Stimulated activated naive B cell treated with anti-CD40 and anti-IgM and Interleukin-4, amounts not matched to agents 10 μg/mL and 1 μg/mL and 100 μg/mL, for 72 hours (primary cell): ENCODE results near the gene ISOC2.
"Not testable (repeated sequence)": the region's sequence is repeated elsewhere in the genome, so short reads cannot be mapped to it uniquely, and the experiment has no call there.

Experiments
- ATAC-seq, 2 donors: fragments of 150-1000 bp; cut with Tn5 transposase; replicated peaks; 2 replicates each; pipeline ENCODE4 v1.10.0; 2021; ENCODE audit warnings: moderate library complexity in 1 of 2
- DNase-seq: peaks from one replicate; pipeline ENCODE4 v3.0.0; 2021
- H3K27ac Mint-ChIP-seq: one replicate; pipeline ENCODE4 v1.8.0; 2022; ENCODE audit warnings: mild to moderate bottlenecking, mixed read lengths
- H3K27me3 Mint-ChIP-seq, 2 donors: one replicate each; pipeline ENCODE4 v1.8.0; 2022; ENCODE audit warnings: mixed read lengths in 2 of 2
- H3K36me3 Mint-ChIP-seq, 2 donors: one replicate each; pipeline ENCODE4 v1.8.0; 2022; ENCODE audit warnings: mixed read lengths in 2 of 2, mild to moderate bottlenecking in 1 of 2
- H3K4me1 Mint-ChIP-seq, 2 donors: one replicate each; pipeline ENCODE4 v1.8.0; 2022; ENCODE audit warnings: mixed read lengths in 2 of 2, mild to moderate bottlenecking in 1 of 2
- H3K4me3 Mint-ChIP-seq, 2 donors: one replicate each; pipeline ENCODE4 v1.8.0; 2022; ENCODE audit warnings: mild to moderate bottlenecking in 2 of 2, mixed read lengths in 2 of 2, moderate library complexity in 1 of 2
- H3K9me3 Mint-ChIP-seq, 2 donors: one replicate each; pipeline ENCODE4 v1.8.0; 2022; ENCODE audit warnings: mixed read lengths in 2 of 2, mild to moderate bottlenecking in 1 of 2

ISOC2 gene

GRCh38 chr19:55461259-55461973 lies at the start of gene ISOC2:
ISOC2 (minus strand) TSS chr19:55461642; CDS start chr19:55456486, 5,156 bp downstream.
- peaks cover 0 to 6% of the 10 kb centered on the region in 2 donors for H3K36me3 Mint-ChIP-seq
- ATAC-seq (peak; percentile 96 to 97), DNase-seq (peak; percentile 100)
- H3K4me3 Mint-ChIP-seq, result peak within 1 kb of the TSS; percentile 90 to 93
- no peaks in the 10 kb centered on the region for H3K27me3 Mint-ChIP-seq
- peaks cover 15 to 25% of the 10 kb centered on the region in 2 donors for H3K4me1 Mint-ChIP-seq
- H3K27ac Mint-ChIP-seq, result peak within 1 kb of the TSS; percentile 95
- H3K9me3 Mint-ChIP-seq, result no peaks in the 10 kb centered on the region

GRCh38 chr19:55508120-55508519 lies 46.7 kb upstream of the ISOC2 start:
- ATAC-seq, result no peak
- Mint-ChIP-seq H3K36me3 (peaks cover 5 to 7% of the 10 kb centered on the region in 2 donors), H3K4me1 (peaks cover 9 to 12% of the 10 kb centered on the region in 2 donors), H3K27me3 (peaks cover 14 to 25% of the 10 kb centered on the region in 2 donors), H3K9me3 (peaks cover 2 to 6% of the 10 kb centered on the region in 2 donors), H3K27ac (no peak overlapping the region), H3K4me3 (no peak overlapping the region)
- DNase-seq, result no peak

GRCh38 chr19:55504981-55505380 lies 43.5 kb upstream of the ISOC2 start:
- ATAC-seq (no peak), DNase-seq (no peak)
- Mint-ChIP-seq H3K27ac (no peak overlapping the region), H3K9me3 (peaks cover 3 to 8% of the 10 kb centered on the region in 2 donors), H3K4me3 (no peak overlapping the region), H3K4me1 (peaks cover 18 to 27% of the 10 kb centered on the region in 2 donors), H3K27me3 (peaks cover 0 to 13% of the 10 kb centered on the region in 2 donors), H3K36me3 (peaks cover 9 to 14% of the 10 kb centered on the region in 2 donors)

GRCh38 chr19:55504252-55504603 lies 42.8 kb upstream of the ISOC2 start:
- Mint-ChIP-seq H3K27me3 (peaks cover 0 to 12% of the 10 kb centered on the region in 2 donors), H3K36me3 (peaks cover 9 to 16% of the 10 kb centered on the region in 2 donors), H3K4me3 (peak overlapping the region; percentile 85 to 86), H3K27ac (peak overlapping the region; percentile 97), H3K9me3 (peaks cover 3 to 8% of the 10 kb centered on the region in 2 donors), H3K4me1 (peaks cover 21 to 34% of the 10 kb centered on the region in 2 donors)
- no peak for ATAC-seq
- DNase-seq, result no peak

- peaks cover 22 to 37% of the 10 kb centered on the region in 2 donors for H3K4me1 Mint-ChIP-seq
- DNase-seq (peak; percentile 95), ATAC-seq (peak; percentile 97 to 98)
- peaks cover 9 to 20% of the 10 kb centered on the region in 2 donors for H3K36me3 Mint-ChIP-seq
- H3K4me3 Mint-ChIP-seq, result peak overlapping the region; percentile 85 to 86
- peaks cover 3 to 8% of the 10 kb centered on the region in 2 donors for H3K9me3 Mint-ChIP-seq
- H3K27ac Mint-ChIP-seq, result peak overlapping the region; percentile 97
- peaks cover 0 to 8% of the 10 kb centered on the region in 2 donors for H3K27me3 Mint-ChIP-seq
Observed at GRCh38 chr19:55503502-55504251, 42.2 kb upstream of the ISOC2 start.

GRCh38 chr19:55503157-55503501 lies 41.7 kb upstream of the ISOC2 start:
- ATAC-seq (no peak), DNase-seq (no peak)
- Mint-ChIP-seq H3K36me3 (peaks cover 9 to 20% of the 10 kb centered on the region in 2 donors), H3K27ac (peak overlapping the region; percentile 97), H3K9me3 (peaks cover 3 to 8% of the 10 kb centered on the region in 2 donors), H3K4me1 (peaks cover 22 to 37% of the 10 kb centered on the region in 2 donors), H3K27me3 (peaks cover 0 to 6% of the 10 kb centered on the region in 2 donors), H3K4me3 (peak overlapping the region; percentile 85 to 86)

GRCh38 chr19:55502197-55502952 lies 40.9 kb upstream of the ISOC2 start:
- Mint-ChIP-seq H3K36me3 (peaks cover 9 to 20% of the 10 kb centered on the region in 2 donors), H3K4me1 (peaks cover 22 to 37% of the 10 kb centered on the region in 2 donors), H3K27me3 (no peaks in the 10 kb centered on the region), H3K27ac (peak overlapping the region; percentile 66), H3K4me3 (no peak overlapping the region), H3K9me3 (peaks cover 3 to 8% of the 10 kb centered on the region in 2 donors)
- ATAC-seq (no peak), DNase-seq (no peak)

- no peaks in the 10 kb centered on the region for H3K27me3 Mint-ChIP-seq
- H3K4me3 Mint-ChIP-seq, result no peak overlapping the region
- DNase-seq (no peak), ATAC-seq (no peak)
- H3K4me1 Mint-ChIP-seq, result peaks cover 22 to 37% of the 10 kb centered on the region in 2 donors
- H3K9me3 Mint-ChIP-seq, result peaks cover 3 to 8% of the 10 kb centered on the region in 2 donors
- no peak overlapping the region for H3K27ac Mint-ChIP-seq
- H3K36me3 Mint-ChIP-seq, result peaks cover 12 to 22% of the 10 kb centered on the region in 2 donors
Observed at GRCh38 chr19:55500368-55500952, 39.0 kb upstream of the ISOC2 start.

GRCh38 chr19:55498246-55498840 lies 36.9 kb upstream of the ISOC2 start:
- Mint-ChIP-seq H3K4me3 (no peak overlapping the region), H3K27ac (no peak overlapping the region), H3K27me3 (peaks cover 9 to 11% of the 10 kb centered on the region in 2 donors), H3K36me3 (peaks cover 9 to 18% of the 10 kb centered on the region in 2 donors), H3K4me1 (peaks cover 20 to 36% of the 10 kb centered on the region in 2 donors), H3K9me3 (peaks cover 3 to 4% of the 10 kb centered on the region in 2 donors)
- ATAC-seq (no peak), DNase-seq (no peak)

GRCh38 chr19:55497763-55498162 lies 36.3 kb upstream of the ISOC2 start:
- Mint-ChIP-seq H3K36me3 (peaks cover 7 to 14% of the 10 kb centered on the region in 2 donors), H3K4me1 (peaks cover 19 to 31% of the 10 kb centered on the region in 2 donors), H3K9me3 (no peaks in the 10 kb centered on the region), H3K27ac (no peak overlapping the region), H3K4me3 (no peak overlapping the region), H3K27me3 (peaks cover 14 to 16% of the 10 kb centered on the region in 2 donors)
- ATAC-seq (no peak), DNase-seq (no peak)

- not testable (repeated sequence) for H3K27ac Mint-ChIP-seq, H3K4me3 Mint-ChIP-seq, H3K36me3 Mint-ChIP-seq, DNase-seq, H3K9me3 Mint-ChIP-seq, ATAC-seq
- Mint-ChIP-seq H3K27me3 (peaks cover 22 to 24% of the 10 kb centered on the region in 2 donors), H3K4me1 (peaks cover 15 to 24% of the 10 kb centered on the region in 2 donors)
Observed at GRCh38 chr19:55496820-55497219, 35.4 kb upstream of the ISOC2 start.

- no peaks in the 10 kb centered on the region for H3K9me3 Mint-ChIP-seq
- H3K36me3 Mint-ChIP-seq, result peaks cover 2 to 9% of the 10 kb centered on the region in 2 donors
- peaks cover 14 to 24% of the 10 kb centered on the region in 2 donors for H3K4me1 Mint-ChIP-seq
- H3K27ac Mint-ChIP-seq, result peak overlapping the region; percentile 14
- no peak for DNase-seq
- no peak overlapping the region for H3K4me3 Mint-ChIP-seq
- no peak for ATAC-seq
- H3K27me3 Mint-ChIP-seq, result peaks cover 26 to 28% of the 10 kb centered on the region in 2 donors
Observed at GRCh38 chr19:55495646-55496349, 34.4 kb upstream of the ISOC2 start.
